ENCODE results near the gene NAA25.
"Not testable (repeated sequence)": the region's sequence is repeated elsewhere in the genome, so short reads cannot be mapped to it uniquely, and the experiment has no call there.

NAA25 gene

GRCh38 chr12:112116232-112117060, 7.9 kb upstream of the NAA25 start:
- DNase-seq (ENCODE audit: low spot score), result peak; percentile 96

GRCh38 chr12:112115259-112116045, 6.9 kb upstream of the NAA25 start:
- no peak for DNase-seq (ENCODE audit: low spot score)

- DNase-seq (ENCODE audit: low spot score), result no peak
Observed at GRCh38 chr12:112112409-112113133, 4.0 kb upstream of the NAA25 start.

- no peak for DNase-seq (ENCODE audit: low spot score)
Observed at GRCh38 chr12:112111931-112112330, 3.3 kb upstream of the NAA25 start.

- DNase-seq (ENCODE audit: low spot score), result not testable (repeated sequence)
Observed at GRCh38 chr12:112110787-112111662, 2.4 kb upstream of the NAA25 start.

GRCh38 chr12:112107306-112108201, 1.0 kb downstream of the NAA25 start:
- peak; percentile 31 for DNase-seq (ENCODE audit: low spot score)

GRCh38 chr12:112105891-112106290, 2.7 kb downstream of the NAA25 start:
- DNase-seq (ENCODE audit: low spot score), result no peak

- no peak for DNase-seq (ENCODE audit: low spot score)
Observed at GRCh38 chr12:112103758-112104503, 4.7 kb downstream of the NAA25 start.

GRCh38 chr12:112102746-112103145, 5.8 kb downstream of the NAA25 start:
- not testable (repeated sequence) for DNase-seq (ENCODE audit: low spot score)

- DNase-seq (ENCODE audit: low spot score), result no peak
Observed at GRCh38 chr12:112102127-112102526, 6.5 kb downstream of the NAA25 start.

GRCh38 chr12:112100500-112100899, 8.1 kb downstream of the NAA25 start:
- not testable (repeated sequence) for DNase-seq (ENCODE audit: low spot score)

- DNase-seq (ENCODE audit: low spot score), result no peak
Observed at GRCh38 chr12:112097641-112098040, 10.9 kb downstream of the NAA25 start.

GRCh38 chr12:112096667-112097066, 11.9 kb downstream of the NAA25 start:
- DNase-seq (ENCODE audit: low spot score), result no peak

- no peak for DNase-seq (ENCODE audit: low spot score)
Observed at GRCh38 chr12:112096070-112096469, 12.5 kb downstream of the NAA25 start.

- no peak for DNase-seq (ENCODE audit: low spot score)
Observed at GRCh38 chr12:112091563-112091962, 17.0 kb downstream of the NAA25 start.

- DNase-seq (ENCODE audit: low spot score), result no peak
Observed at GRCh38 chr12:112087851-112088250, 20.7 kb downstream of the NAA25 start.

GRCh38 chr12:112087055-112087850, 21.3 kb downstream of the NAA25 start:
- DNase-seq (ENCODE audit: low spot score), result no peak

- no peak for DNase-seq (ENCODE audit: low spot score)
Observed at GRCh38 chr12:112066566-112066965, 42.0 kb downstream of the NAA25 start.

- no peak for DNase-seq (ENCODE audit: low spot score)
Observed at GRCh38 chr12:112063273-112063672, 45.3 kb downstream of the NAA25 start.
